Measurements from ENCODE around the gene ELMO3.

ELMO3 gene

DNA sequence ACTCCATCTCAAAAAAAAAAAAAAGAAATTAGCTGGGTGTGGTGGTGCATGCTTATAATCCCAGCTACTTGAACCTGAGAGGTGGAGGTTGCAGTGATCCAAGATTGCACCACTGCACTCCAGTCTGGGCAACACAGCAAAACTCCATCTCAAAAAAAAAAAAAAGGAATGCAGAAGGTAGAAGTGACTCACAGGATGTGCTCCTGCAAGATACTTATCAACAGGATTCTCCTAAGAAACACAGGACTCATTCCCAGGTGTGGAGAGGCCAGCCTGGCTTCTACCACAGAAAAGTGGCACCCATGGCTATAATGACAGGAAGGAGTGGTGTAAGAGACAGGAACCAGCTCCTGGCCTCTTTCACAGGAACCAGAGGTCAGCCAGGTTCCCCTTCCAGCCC, 13.8 kb downstream of the ELMO3 start:
- Mint-ChIP-seq H3K4me3 (no peak overlapping the region), H3K27ac (no peak overlapping the region), H3K9me3 (no peaks in the 10 kb centered on the region), H3K27me3 (no peaks in the 10 kb centered on the region), H3K4me1 (no peaks in the 10 kb centered on the region)
- ATAC-seq = no peak
- no peak for DNase-seq

DNA sequence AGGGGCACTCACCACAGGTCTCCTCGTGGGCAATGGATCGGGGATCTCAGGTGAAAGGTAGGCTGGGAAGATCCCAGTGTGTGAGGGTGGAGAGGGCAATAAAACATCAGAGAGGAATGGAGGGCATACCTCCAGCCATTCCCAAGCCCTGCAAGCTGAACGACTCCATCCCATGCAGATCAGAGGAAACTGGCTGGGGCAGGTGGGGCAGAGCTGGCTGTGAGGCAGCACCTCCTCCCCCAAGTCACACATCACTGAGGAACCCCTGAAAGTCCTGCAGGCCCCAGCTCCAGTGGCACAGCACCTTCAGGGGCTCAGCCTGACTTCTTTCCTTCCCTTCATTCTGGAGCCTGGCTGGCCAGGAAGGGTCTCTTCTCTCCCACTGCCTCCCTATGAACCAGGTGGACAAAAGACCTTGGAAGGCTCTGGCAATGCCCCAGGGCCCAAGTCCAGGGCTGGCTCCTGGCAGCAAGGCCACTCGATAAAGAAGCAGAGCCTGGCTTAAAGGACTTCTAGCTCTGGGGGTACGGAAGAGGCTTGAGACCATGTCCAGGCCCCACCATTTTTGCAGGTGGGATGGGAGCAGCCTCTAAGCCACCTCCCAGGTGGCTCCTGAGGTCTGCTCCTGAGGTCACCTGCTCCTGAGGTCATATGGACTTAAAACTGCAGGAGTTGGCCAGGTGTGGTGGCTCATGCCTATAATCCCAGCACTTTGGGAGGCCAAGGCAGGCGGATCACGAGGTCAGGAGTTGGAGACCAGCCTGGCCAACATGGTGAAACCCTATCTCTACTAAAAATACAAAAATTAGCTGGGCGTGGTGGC, 14.5 kb downstream of the ELMO3 start:
- DNase-seq = no peak
- no peaks in the 10 kb centered on the region for H3K27me3 Mint-ChIP-seq
- H3K4me3 Mint-ChIP-seq = no peak overlapping the region
- no peak overlapping the region for H3K27ac Mint-ChIP-seq
- no peaks in the 10 kb centered on the region for H3K4me1 Mint-ChIP-seq
- no peak for ATAC-seq
- H3K9me3 Mint-ChIP-seq = no peaks in the 10 kb centered on the region

DNA sequence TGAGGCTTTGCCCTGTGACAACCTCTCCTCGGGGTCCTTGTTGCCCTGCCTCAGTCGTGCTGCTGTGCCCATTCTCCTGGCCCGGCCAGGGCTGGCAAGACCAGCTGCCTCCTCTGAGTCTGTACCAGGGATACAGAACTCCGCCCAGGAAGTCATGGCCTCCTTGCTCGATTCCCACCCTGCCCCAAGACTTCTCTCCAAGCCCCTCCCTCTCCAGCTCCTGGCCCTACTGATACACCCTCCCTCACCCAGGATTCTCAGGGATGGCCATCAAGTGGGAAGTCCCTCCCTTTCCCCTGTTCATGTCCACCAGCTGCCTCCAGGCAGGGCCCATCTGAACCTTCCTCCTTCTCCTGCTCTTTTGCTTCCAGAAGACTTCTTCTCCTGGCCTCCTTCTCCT, 16.8 kb downstream of the ELMO3 start:
- H3K4me1 Mint-ChIP-seq = no peaks in the 10 kb centered on the region
- no peak overlapping the region for H3K4me3 Mint-ChIP-seq
- DNase-seq = no peak
- no peak for ATAC-seq
- no peaks in the 10 kb centered on the region for H3K27me3 Mint-ChIP-seq
- peak overlapping the region in 1 of 2 donors; percentile 1 for H3K27ac Mint-ChIP-seq
- H3K9me3 Mint-ChIP-seq = no peaks in the 10 kb centered on the region

DNA sequence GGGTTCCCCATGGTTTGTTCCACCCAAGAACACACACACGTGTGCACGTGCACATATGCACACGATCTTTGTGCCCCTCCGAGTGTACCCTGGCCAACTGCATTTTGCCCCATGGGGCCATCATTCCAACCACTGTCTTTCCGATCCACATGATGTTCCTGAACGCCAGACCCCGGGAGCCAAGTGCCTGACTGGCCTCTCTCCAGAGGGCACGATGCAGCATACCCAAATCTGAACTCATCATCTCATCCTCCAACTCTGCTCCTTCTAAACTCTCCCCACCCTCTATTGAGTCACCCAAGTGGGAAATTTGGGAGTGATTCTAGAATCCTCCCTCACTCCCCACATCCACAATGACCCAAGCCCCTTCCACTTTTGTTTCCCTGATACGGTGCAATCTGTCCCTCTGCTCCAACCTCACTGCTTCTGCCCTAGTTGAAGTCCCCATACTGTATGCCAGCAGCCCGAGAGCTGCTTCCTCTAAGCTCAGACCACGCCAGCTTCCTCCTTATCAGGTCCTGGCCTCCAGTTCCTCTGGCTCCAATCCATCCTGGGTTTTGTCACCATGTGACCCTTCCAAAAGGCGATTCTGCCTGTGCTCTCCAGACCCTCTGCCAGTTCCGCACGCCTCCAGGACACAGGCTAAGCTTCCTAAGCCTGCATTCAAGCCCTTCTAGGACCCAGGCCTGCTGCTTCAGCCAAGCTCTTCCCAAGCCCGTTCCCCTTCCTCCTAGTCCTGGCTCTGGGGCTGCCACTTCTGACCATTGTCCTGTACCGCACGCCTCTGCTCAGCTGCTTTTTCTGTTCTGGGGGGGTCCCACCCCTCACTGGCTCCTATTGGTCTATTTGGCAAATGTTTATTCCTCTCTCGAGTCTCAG, 17.9 kb downstream of the ELMO3 start:
- ATAC-seq (no peak), DNase-seq (no peak)
- H3K27ac Mint-ChIP-seq = no peak overlapping the region
- H3K4me1 Mint-ChIP-seq = no peaks in the 10 kb centered on the region
- no peaks in the 10 kb centered on the region for H3K27me3 Mint-ChIP-seq
- H3K4me3 Mint-ChIP-seq = no peak overlapping the region
- H3K9me3 Mint-ChIP-seq = no peaks in the 10 kb centered on the region

DNA sequence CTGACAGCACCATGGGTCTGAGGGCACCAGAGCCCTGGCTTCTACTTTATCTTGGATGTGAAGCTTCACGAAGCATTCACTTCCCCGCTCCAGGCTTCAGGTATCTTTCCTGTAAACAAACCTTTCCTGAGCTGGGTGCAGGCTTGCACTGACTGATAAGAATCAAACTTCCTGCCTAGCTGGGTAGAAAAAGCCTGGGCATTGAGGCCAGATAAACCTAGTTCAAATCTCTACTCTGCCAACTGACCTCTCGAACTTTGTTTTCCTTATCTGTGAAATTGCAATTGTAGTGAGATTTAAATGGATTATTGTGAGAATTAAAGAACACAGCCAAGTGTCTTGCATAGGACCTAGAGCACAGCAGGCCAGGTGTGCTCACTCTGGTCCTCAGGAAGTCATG, 25.1 kb downstream of the ELMO3 start:
- peaks cover 49% of the 10 kb centered on the region for H3K4me1 Mint-ChIP-seq
- ATAC-seq = no peak
- H3K9me3 Mint-ChIP-seq = no peaks in the 10 kb centered on the region
- DNase-seq = no peak
- no peak overlapping the region for H3K4me3 Mint-ChIP-seq
- no peak overlapping the region for H3K27ac Mint-ChIP-seq
- no peaks in the 10 kb centered on the region for H3K27me3 Mint-ChIP-seq

DNA sequence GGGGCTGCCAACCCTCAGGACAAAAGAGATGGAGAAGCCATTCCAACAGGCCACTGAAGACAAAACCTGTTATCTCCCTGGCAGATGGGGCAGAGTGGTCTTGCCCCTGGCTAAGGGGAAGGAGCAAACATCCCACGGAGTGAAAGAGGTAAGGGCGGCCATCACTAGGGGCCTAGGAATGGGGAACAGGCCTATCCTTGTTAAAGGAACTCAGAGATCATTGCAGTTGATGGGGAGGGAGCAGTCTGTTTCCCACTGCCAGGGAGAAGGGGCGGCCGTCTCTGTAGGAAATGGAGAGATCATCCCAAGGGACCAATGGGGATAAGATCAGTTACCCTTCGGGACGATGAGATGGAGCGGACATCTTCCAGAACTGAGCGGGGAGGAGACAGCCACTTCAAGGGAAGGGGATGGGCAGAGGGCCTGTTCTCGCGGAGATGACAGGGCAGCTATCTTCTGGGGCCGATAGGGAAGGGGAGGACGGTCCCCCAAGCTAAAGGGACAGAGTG, 27.4 kb downstream of the ELMO3 start:
- DNase-seq = no peak
- Mint-ChIP-seq H3K9me3 (no peaks in the 10 kb centered on the region), H3K27ac (peak overlapping the region; percentile 96 to 98), H3K27me3 (no peaks in the 10 kb centered on the region), H3K4me1 (peaks cover 56% of the 10 kb centered on the region), H3K4me3 (peak overlapping the region; percentile 98 to 100)
- peak; percentile 2 for ATAC-seq

DNA sequence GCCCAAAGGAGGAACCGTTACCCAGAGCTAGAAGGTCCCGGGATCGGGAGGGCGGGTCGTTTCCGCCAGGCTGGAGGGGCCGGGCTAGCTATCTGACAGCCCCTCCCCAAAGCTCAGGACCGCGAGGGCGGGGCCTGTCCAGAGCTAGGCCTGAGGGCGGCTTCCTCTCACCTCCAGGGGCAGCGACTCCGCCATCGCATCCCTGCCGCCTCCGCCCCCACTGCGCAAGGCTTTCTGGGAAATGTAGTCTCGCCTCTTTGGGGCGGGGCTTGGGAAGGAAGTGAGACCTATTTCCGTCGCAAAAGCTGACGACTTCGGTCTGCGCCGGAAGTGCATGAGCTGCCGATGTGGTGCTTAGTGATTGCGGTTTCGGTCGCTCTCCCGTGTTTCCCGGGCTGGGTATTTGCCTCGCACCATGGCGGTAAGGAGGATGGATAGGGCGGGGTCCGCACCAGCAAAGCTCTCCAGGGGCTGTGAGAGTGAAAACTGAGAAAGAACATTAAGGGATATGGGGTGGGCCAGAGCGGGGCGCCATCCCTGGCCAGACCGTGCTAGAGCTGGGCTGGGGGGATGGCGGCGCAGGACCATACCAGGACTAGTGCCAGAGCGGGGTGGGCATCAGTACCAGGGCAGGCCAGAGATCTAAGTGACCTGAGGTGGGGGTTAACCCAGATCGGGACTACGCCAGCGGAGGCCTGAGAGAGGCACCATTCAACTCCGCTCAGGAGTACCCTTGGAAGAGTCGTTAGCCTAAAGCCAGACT, 28.1 kb downstream of the ELMO3 start, which contains the start of gene TMEM208:
TSS of gene TMEM208 (plus strand) at position 327 of the 763 bp plus-strand sequence. CDS start at position 416, 89 bp downstream.
- Mint-ChIP-seq H3K27ac (peak within 1 kb of the TSS; percentile 96 to 98), H3K27me3 (no peaks in the 10 kb centered on the region), H3K9me3 (no peaks in the 10 kb centered on the region), H3K4me1 (peaks cover 56% of the 10 kb centered on the region), H3K4me3 (peak within 1 kb of the TSS; percentile 98 to 100)
- peak; percentile 98 to 99 for DNase-seq
- ATAC-seq = peak; percentile 95

DNA sequence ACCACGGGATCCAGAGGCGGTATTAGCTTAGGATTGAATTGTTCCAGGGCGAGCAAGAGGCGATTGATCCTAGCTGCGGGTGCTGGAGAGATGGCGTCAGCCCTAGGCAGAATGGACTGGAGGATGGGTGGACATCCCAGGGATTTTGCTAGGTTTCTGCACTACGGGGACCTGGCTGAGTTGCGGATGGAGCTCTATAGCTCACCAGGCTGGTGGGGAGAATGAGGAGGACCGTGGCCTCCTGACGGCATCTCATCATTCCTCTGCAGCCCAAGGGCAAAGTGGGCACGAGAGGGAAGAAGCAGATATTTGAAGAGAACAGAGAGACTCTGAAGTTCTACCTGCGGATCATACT, 28.6 kb downstream of the ELMO3 start:
- H3K27me3 Mint-ChIP-seq = no peaks in the 10 kb centered on the region
- peak overlapping the region; percentile 96 to 98 for H3K27ac Mint-ChIP-seq
- H3K4me3 Mint-ChIP-seq = peak overlapping the region; percentile 98 to 100
- ATAC-seq = no peak
- H3K4me1 Mint-ChIP-seq = peaks cover 56% of the 10 kb centered on the region
- no peak for DNase-seq
- H3K9me3 Mint-ChIP-seq = no peaks in the 10 kb centered on the region

DNA sequence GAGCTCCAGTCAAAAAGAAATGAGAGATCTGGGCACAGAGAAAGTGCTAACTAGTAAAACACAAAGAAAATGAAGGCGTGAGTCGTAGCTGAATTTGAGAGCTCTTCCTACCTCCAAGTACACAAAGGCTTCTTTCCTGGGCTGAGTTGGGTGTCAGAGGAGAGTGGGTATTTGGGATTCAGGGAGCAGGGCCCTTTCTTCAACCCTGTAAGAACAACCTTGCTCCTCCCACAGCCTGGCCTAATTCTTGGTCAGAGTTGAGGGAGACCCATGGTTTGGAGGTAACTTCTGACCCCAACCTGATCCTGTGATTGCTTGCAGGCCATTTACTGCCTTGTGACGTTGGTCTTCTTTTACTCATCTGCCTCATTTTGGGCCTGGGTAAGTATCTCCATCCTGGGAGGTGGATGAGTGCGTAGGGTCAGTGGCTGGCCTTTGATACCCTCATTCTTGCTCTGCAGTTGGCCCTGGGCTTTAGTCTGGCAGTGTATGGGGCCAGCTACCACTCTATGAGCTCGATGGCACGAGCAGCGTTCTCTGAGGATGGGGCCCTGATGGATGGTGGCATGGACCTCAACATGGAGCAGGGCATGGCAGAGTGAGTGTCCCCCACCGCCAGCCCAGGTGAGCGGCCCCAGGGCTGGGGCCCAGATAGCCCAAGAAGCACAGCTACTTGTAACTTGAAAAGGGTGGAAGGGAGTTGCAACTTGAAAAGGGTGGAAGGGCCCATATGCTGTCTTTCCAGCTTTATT, 29.3 kb downstream of the ELMO3 start:
- Mint-ChIP-seq H3K4me1 (peaks cover 56% of the 10 kb centered on the region), H3K9me3 (no peaks in the 10 kb centered on the region), H3K4me3 (peak overlapping the region; percentile 98 to 100), H3K27me3 (no peaks in the 10 kb centered on the region), H3K27ac (peak overlapping the region; percentile 96 to 98)
- no peak for ATAC-seq
- no peak for DNase-seq

DNA sequence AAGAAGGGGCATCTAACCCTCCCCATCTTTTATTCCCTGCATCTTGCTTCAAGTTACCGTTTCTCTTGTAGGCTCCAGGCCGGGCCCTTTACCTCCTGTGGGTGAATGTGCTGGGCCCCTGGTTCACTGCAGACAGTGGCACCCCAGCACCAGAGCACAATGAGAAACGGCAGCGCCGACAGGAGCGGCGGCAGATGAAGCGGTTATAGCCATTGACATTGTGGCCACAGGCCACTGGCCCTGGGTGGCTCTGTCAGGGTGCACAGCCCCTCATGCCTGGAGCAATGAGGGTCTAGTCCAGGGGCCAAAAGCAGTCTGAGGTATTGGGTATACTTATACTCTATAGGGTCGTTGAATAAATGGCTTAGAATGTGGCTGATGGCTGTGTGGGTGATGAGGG, 30.0 kb downstream of the ELMO3 start:
- no peak for ATAC-seq
- Mint-ChIP-seq H3K4me3 (peak overlapping the region; percentile 45 to 98), H3K4me1 (peaks cover 56% of the 10 kb centered on the region), H3K27ac (no peak overlapping the region), H3K9me3 (no peaks in the 10 kb centered on the region), H3K27me3 (no peaks in the 10 kb centered on the region)
- DNase-seq = no peak

DNA sequence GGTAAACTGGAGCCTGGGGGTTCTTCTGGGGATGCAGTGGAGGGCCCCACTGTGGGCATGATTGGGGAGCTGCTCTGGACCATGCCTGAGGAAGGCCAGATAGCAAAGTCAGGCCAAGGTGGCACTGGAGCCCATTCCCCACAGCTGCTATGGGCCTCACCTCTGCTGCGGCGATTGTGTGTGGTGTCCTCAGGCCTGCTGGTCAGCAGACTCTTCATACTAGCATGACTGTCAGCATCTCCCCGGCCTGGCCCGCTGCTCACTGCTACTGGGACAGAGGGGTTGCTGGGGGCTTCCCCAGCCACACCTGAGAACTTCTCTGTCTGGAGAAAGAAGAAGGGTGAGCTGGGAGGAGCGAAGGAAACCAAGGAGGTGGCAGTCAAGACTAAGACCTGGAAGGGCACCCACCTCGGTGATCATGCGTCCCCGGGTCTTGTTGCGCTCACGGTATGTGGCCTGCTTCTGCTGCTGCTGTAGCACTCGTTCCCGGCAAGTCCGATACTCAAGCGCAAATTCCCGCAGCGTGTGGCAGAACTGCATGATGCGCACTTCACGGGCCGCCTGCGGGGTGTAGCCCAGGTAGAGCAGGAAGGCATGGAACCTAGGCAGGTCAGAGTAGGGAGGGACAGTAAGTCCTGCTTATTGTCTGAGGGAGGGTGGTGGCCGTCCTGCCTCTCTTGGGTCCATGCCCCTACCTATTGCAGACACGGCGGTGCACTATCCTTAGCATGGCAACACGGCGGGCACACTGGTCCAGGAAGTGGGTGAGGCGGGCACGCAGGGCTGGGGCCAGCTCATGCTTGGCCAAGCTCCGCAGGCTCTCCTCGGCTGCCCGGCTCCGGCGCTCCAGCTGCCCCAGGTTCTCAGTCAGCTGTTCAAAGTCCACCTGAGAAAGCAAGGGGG, 31.2 kb downstream of the ELMO3 start:
- Mint-ChIP-seq H3K9me3 (no peaks in the 10 kb centered on the region), H3K27ac (peak overlapping the region in 1 of 2 donors; percentile 55), H3K27me3 (no peaks in the 10 kb centered on the region), H3K4me1 (peaks cover 45% of the 10 kb centered on the region), H3K4me3 (peak overlapping the region in 1 of 2 donors; percentile 11)
- ATAC-seq (no peak), DNase-seq (no peak)

DNA sequence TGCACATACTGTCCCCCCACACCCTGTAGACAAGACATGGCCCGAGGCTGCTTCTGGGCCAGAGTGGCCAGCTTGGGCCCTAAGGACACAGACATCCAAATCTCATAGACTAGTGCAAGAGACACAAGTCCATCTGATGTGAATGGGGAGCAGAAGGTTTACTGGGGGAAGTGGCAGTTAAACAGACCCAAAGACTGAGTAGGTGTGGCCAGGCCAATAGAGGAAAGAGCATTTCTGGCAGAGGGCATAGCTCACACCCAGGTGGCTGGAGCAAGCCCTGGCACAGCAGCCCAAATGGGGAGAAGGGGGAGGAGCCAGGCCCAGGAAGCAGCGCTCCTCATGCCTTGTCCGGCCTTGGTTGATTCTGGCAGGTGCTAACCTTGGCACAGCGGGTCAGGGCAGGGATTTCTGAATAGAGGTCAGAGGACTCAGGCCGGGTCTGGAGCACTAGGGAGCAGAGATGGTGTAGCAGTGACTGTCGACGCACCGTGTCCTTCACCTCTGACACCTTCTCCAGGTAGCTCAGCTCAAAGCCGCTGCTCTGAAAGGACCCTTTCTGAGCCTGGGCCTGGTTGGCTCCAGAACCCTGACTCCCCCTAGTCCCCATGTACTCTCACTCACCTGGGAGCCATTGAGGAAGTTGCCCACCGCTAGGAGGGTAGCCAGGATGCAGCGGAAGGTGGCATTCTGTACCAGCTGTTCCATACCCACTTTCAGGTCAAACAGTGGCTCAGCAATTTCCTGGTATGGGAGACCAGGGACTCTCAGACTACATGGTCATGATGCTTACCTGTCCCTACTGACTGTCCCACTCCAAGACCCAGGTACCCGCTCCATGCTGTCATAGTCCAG, 32.1 kb downstream of the ELMO3 start:
- H3K4me3 Mint-ChIP-seq = no peak overlapping the region
- ATAC-seq (no peak), DNase-seq (no peak)
- H3K9me3 Mint-ChIP-seq = no peaks in the 10 kb centered on the region
- H3K27me3 Mint-ChIP-seq = no peaks in the 10 kb centered on the region
- peaks cover 40% of the 10 kb centered on the region for H3K4me1 Mint-ChIP-seq
- no peak overlapping the region for H3K27ac Mint-ChIP-seq

DNA sequence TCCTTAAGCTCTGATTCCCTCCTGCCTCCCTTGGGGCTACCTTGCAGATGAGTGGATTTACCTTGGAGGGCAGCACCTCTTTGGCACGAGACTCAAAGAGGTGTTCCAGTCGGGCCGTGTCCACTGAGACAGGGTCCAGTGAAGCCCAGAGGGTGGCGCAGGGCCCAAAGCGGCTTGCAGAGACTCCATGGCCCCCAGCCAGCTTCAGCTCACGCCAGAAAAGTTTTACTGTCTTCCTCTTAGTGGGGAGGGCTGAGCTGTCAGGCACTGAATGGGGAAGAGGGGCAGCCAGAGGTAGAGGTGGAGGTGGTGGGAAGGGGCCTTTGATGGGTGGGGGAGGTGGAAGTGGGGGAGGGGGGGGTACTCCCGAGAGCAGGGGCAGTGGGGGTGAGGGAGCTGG, 34.7 kb downstream of the ELMO3 start:
- Mint-ChIP-seq H3K9me3 (no peaks in the 10 kb centered on the region), H3K4me1 (peaks cover 24% of the 10 kb centered on the region), H3K27me3 (no peaks in the 10 kb centered on the region), H3K4me3 (no peak overlapping the region), H3K27ac (no peak overlapping the region)
- no peak for DNase-seq
- ATAC-seq = no peak
